Measurements from ENCODE around the gene SLC8A2.
"Not testable (repeated sequence)": the region's sequence is repeated elsewhere in the genome, so short reads cannot be mapped to it uniquely, and the experiment has no call there.

The SLC8A2 gene

DNA sequence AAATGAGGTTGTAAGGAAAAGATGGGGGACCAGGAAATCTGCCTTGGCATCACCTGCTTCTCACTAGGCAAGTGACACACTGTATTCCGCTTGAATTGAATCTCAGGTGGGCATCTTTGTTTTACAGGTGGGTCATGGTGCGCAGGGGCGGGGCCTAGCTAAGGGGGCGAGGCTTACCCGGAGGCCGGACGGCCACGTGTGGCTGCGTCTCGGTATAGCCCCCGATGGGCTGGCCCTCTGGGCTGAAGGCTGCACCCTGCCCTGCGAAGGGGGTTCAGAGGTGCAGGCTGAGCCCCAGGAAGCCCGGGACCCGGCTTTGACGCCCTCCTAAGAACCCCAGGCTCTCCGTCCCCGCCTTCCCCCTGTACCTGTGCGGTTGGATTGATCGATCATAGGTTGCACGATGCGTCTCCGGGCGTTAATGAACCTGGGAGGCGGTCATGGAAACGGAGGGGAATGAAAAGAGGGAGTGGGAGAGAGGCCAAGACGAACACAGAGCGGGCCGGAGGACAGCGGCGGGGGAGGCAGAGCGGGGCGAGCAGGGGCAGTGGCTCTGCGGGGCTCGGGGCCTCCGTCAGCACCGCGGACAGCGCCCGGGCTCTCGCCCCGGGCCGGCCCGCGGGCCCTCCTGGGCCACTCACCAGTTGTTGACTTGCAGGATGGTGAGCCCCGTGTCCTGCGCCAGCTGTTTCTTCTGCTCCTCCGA, 64.8 kb downstream of the SLC8A2 start:
- DNase-seq: no peak

DNA sequence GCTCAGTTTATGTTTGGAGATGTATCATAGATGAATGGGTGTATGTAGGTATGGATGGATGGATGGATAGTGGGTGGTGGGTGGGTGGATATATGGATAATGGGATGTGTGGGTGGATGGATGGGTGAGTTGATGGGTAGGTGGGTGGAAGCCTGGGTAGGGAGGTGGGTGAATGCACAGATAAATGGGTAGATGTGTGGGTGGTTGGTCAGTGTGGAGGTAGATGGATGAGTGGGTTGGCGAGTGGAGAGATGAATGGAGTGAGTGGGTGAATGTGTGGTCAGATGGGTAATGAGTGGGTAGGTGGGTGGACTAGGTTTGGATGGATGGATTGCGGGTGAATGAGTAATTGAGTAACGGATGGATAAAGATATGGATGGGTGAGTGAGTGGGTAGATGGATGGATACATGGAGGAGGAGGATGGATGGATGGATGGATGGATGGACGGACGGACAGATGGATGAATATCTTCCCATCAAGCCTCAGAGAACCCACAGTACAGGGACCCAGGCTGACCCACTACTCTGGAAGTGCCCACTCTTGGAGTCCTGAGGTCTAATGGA, 65.8 kb downstream of the SLC8A2 start:
- DNase-seq: no peak

DNA sequence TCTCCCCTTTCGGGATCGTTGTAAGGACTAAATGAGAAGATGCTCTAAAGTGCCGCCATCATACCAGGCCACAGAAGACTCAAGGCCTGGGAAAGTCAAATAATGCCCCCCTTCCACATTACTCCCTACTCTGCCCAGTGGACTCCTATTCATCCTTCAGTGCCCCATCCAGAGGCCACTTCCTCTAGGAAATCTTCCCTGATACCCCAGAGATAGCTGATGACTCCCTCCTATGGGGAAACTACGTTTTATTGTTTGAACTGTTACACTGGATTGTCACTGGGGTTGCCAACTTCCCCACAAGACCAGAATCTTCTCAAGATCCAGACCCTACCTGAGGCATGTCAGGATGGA, 66.5 kb downstream of the SLC8A2 start:
- DNase-seq: no peak

- no peak for DNase-seq
Observed at GRCh38 chr19:47404334-47405196, 67.1 kb downstream of the SLC8A2 start.

- DNase-seq: no peak
Observed at GRCh38 chr19:47402504-47402903, 69.2 kb downstream of the SLC8A2 start.

- DNase-seq: no peak
Observed at GRCh38 chr19:47398707-47399597, 72.7 kb downstream of the SLC8A2 start.

DNA sequence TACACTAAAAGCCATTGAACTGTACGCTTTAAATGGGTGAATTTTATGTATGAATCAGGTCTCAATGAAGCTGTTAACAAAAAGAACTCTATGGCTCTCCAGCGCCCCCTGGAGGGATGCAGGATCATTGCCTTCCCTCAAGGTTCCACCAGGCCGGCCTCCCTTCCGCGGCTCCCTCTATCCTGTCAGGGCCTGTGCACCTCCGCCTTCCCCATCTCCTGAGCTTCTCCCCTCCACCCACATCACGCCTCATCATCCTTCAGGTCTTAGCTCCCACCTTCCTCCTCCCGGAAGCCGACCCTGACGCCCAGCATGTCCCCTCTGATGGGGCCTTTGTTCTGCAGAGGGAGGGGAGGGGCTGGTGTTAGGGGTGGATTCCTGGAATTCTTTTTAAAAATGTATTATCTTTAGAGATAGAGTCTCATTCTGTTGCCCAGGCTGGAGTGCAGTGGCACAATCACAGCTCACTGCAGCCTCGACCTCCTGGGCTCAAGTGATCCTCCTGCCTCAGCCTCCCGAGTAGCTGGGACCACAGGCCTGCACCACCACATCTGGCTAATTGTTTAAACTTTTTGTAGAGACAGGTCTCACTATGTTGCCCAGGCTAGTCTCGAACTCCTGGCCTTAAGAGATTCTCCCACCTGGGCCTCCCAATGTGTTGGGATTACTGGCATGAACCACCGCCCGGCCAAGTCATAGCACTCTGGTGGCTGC, 80.0 kb downstream of the SLC8A2 start:
- peak; percentile 31 for DNase-seq

GRCh38 chr19:47390533-47391488, 80.9 kb downstream of the SLC8A2 start:
- DNase-seq: no peak

DNA sequence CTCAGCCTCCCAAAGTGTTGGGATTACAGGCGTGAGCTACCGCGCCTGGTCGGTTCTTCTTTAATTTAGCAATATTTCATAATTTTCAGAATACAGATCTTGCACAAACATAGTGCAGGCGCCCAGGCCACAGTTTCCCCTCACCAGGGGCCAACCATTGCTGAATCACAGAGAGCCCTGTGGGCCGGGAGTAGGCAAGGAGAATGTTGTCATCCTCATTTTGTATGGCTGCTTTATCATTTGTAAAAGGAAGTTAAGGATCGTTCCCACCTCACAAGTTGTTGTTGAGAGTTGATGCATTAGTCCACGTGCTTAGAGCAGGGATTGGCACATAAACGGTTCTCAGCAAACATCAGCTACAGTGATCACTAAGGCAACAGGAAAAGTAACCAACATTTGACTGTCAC, 82.5 kb downstream of the SLC8A2 start:
- DNase-seq: no peak

DNA sequence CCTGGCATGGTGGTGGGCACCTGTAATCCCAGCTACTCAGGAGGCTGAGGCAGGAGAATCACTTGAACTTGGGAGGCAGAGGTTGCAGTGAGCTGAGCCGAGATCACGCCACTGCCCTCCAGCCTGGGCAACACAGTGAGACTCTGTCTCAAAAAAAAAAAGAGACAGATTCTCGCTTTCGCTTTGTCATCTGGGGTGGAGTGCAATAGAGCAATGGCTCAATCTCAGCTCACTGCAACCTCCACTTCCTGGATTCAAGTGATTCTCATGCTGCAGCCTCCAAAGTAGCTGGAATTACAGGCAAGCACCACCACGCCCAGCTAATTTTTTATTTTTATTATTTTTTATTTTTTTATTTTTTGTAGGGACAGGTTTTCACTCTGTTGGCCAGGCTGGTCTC, 83.0 kb downstream of the SLC8A2 start:
- DNase-seq: not testable (repeated sequence)

DNA sequence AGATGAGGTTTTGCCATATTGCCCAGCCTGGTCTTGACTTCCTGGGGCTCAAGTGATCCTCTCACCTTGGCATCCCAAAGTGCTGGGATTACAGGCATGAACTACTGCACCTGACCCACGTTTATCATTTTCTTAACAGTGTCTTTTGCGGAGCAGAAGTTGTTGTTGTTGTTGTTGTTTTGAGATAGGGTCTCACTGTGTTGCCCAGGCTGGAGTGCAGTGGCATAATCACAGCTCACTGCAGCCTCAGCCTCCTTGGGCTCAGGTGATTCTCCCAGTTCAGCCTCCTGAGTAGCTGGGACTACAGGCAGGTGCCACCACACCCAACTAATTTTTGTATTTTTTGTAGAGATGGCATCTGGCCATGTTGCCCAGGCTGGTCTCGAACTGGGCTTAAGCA, 84.1 kb downstream of the SLC8A2 start:
- not testable (repeated sequence) for DNase-seq

GRCh38 chr19:47386582-47386981, 85.1 kb downstream of the SLC8A2 start:
- not testable (repeated sequence) for DNase-seq

DNA sequence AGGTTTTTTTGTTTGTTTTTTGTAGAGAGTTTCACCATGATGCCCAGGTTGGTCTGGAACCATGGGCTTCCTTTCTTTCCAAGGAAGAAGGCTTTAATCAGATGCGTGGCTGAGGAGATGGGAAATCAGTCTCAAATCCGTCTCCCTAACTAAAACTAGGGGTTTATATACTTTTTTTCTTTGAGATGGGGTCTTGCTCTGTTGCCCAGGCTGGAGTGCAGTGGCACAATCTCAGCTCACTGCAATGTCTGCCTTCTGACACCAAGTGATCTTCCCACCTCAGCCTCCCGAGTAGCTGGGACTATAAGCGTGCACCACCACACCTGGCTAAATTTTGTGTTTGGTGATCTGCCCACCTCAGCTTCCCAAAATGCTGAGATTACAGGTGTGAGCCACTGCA, 87.2 kb downstream of the SLC8A2 start:
- DNase-seq: not testable (repeated sequence)

- DNase-seq: not testable (repeated sequence)
Observed at GRCh38 chr19:47383890-47384289, 87.8 kb downstream of the SLC8A2 start.

DNA sequence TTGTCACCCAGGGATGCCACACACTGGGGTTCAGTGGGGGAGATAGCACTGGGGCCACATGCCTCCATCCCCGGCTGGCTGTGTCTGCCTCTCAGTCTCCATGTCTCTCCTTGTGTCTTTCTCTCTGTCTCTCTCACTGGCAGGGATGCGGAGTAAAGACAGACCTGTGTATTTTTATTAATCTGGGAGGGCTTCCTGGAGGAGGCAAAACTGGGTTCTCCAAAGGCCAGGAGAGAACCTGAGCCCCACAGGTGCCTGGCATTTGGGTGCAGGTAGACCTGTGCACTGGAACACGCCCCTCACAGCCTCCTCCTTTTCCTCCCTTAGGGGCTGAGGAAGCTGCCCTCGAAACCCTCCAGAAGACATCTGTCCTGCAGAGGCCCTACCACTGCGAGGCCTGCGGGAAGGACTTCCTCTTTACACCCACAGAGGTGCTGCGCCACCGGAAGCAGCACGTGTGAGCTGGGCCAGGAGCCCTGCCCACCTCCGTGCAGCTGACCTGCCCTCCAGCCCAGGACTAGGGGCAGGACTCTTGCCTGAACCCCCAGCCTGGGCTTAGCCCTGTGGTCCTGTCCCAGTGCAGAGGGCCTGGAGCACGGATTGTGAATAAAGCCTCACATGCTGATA, 89.9 kb downstream of the SLC8A2 start:
- no peak for DNase-seq

GRCh38 chr19:47381121-47381520, 90.6 kb downstream of the SLC8A2 start:
- DNase-seq: no peak

GRCh38 chr19:47380559-47380958, 91.1 kb downstream of the SLC8A2 start:
- no peak for DNase-seq

GRCh38 chr19:47379381-47379938, 92.2 kb downstream of the SLC8A2 start:
- DNase-seq: no peak

DNA sequence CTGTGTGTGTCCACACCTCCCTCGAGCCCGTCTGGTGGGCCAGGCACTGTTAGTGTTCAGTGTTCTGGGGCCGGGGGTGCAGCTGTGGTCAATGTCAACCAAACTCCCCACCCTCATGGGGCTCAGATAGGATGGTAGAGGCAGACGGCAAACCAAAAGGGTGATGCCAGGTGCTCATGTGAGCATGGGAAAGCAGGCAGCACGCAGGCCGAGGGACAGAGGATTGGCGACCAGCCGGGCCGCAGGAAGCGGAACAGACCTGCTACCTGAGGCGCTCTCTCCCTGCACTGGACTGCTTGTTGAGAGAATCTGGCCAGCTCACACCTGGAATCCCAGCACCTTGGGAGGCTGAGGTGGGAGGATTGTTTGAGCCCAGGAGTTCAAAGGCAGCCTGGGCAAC, 93.4 kb downstream of the SLC8A2 start:
- DNase-seq: no peak

All from NCI-H774 (cell line).